Suppressor macrophage (primary cell): ENCODE measurements around the gene MC5R.
"Not testable (repeated sequence)": the region's sequence is repeated elsewhere in the genome, so short reads cannot be mapped to it uniquely, and the experiment has no call there.

Experiments
- DNase-seq, 4 experiments: peaks; one replicate each; pipeline ENCODE4 v3.0.0-alpha.2; 2020 to 2022

The MC5R gene

GRCh38 chr18:13849791-13850190 is 25.8 kb downstream of the MC5R start:
- no peak for DNase-seq

GRCh38 chr18:13862898-13863297 is 38.9 kb downstream of the MC5R start:
- DNase-seq: not testable (repeated sequence)

- DNase-seq: no peak
Observed at GRCh38 chr18:13868501-13869271, 44.7 kb downstream of the MC5R start.

GRCh38 chr18:13871701-13872100 is 47.8 kb downstream of the MC5R start:
- DNase-seq: no peak

GRCh38 chr18:13872373-13872772 is 48.4 kb downstream of the MC5R start:
- no peak for DNase-seq

- no peak for DNase-seq
Observed at GRCh38 chr18:13872932-13873331, 49.0 kb downstream of the MC5R start.

- DNase-seq: no peak
Observed at GRCh38 chr18:13874558-13874957, 50.6 kb downstream of the MC5R start.
